Thyroid gland (tissue), 4 donors: Measurements from ENCODE around the gene PRDM12. TPM values are rescaled to one million over a fixed set of nuclear protein-coding genes. Genes with fewer than 3 reads are reported as not detected.

ENCODE experiments used
- DNase-seq, 2 donors: peaks; one replicate each; pipeline ENCODE4 v3.0.0-alpha.2; 2019
- H3K27ac ChIP-seq, 3 donors: fragments of 200-600 bp; sonication (generic); 1 replicate in 2 of 3; 2 replicates in 1 of 3; pipeline ENCODE4 v1.5.1; 2016 to 2019; ENCODE audit warnings: mild to moderate bottlenecking in 1 of 3, moderate library complexity in 1 of 3
- H3K27me3 ChIP-seq: fragments of 200-600 bp; sonication (generic); one replicate; pipeline ENCODE4 v1.5.1; 2019
- H3K36me3 ChIP-seq, 2 donors: fragments of 200-600 bp; sonication (generic); one replicate each; pipeline ENCODE4 v1.5.1; 2016 to 2019
- H3K4me1 ChIP-seq, 2 donors: fragments of 200-600 bp; sonication (generic); one replicate each; pipeline ENCODE4 v1.5.1; 2017 to 2019
- H3K4me3 ChIP-seq, 3 donors: fragments of 200-600 bp; sonication (generic); replicated peaks in 1 of 3; 1 replicate in 2 of 3; 2 replicates in 1 of 3; pipeline ENCODE4 v1.5.1; 2016; ENCODE audit warnings: mild to moderate bottlenecking in 1 of 3
- H3K9me3 ChIP-seq: fragments of 200-600 bp; sonication (generic); one replicate; pipeline ENCODE4 v1.5.1; 2017
- POLR2A ChIP-seq, 2 donors: fragments of 450-650 bp; IDR thresholded peaks; one replicate each; pipeline ENCODE4 v1.6.1; 2017; ENCODE audit warnings: antibody characterized with exemption in 2 of 2, mild to moderate bottlenecking in 2 of 2, moderate library complexity in 1 of 2
- WGBS, 2 donors: methylation state at CpG; one replicate each; pipeline ENCODE4 v1.1.5; 2017; 5-methylcytosine and 5-hydroxymethylcytosine counted together
- intact Hi-C: fragments of 100-400 bp; cut with DNase I; formaldehyde crosslinking; loops from one replicate; pipeline ENCODE4 v1.15.1; 2023
- total RNA-seq, 4 donors: library from RNA; depleted of rRNA; stranded (reverse); fragments of >200 nt; gene quantifications; one replicate each; pipeline ENCODE4 v1.2.3, GENCODE V29; 2016
- TF ChIP-seq, protein P1 (sequence below), 6 experiments: fragments of 200-600 bp in 3 of 6; fragments of 450-650 bp in 3 of 6; sonication (generic) in 3 of 6; IDR thresholded peaks; one replicate each; pipeline ENCODE4 v1.5.1; 2016 to 2019; ENCODE audit warnings: antibody characterized with exemption in 6 of 6, mild to moderate bottlenecking in 2 of 6, inconsistent platforms in 1 of 6, moderate library complexity in 1 of 6

PRDM12 gene
- total RNA-seq, 4 donors from 2014 or later = not detected

DNA sequence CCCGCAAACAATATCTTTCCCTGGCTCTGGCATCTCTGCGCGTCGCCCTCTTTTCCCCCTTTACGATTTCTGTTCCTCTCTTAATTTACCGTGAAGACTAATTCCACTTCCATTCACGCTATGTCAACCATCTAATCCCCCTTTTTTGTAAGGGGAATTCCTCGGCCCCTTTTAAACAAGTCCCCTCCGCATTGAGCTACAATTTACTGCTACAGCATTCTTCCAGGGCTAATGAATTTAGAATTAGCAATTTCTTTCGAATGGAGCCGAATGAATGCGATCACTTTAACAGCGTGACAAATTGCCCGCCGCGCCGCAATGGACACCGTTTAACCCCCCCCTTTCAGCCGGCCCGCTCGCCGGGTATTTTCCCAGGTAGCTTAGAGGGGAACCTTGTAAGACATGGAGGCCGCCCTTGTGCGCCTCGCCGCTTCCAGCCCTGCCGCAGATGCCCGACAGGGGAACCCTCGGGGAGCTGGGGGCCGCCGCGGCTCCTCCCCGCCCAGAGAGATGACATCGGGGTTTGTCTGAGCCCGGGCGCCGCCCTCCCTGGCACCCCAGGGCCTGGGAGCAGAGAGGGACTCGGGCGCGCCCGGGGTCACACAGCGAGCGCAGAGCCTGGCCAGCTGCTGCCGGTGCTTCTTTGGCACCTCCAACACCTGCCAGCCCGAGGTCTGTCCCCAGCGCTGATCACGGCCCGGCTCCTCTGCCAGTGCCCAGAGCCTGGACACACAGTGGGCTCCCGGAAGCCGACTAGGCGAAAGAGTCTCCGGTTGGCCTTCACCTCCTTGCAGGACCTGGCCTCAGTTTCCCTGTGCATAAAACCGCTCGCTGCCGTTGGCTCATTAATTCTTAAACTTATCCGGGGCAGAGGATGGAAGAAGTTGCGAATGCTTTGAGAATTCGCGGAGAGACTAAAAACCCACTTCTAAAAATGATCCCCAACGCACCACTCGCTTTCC, 1.3 kb downstream of the PRDM12 start:
- no peak for DNase-seq
- Histone ChIP-seq H3K4me1 (peaks cover 47 to 58% of the 10 kb centered on the region in 2 donors), H3K27ac (no peak overlapping the region), H3K4me3 (no peak overlapping the region), H3K36me3 (no peaks in the 10 kb centered on the region), H3K27me3 (peaks cover 57% of the 10 kb centered on the region), H3K9me3 (no peaks in the 10 kb centered on the region)
- TF ChIP-seq, protein P1, sequence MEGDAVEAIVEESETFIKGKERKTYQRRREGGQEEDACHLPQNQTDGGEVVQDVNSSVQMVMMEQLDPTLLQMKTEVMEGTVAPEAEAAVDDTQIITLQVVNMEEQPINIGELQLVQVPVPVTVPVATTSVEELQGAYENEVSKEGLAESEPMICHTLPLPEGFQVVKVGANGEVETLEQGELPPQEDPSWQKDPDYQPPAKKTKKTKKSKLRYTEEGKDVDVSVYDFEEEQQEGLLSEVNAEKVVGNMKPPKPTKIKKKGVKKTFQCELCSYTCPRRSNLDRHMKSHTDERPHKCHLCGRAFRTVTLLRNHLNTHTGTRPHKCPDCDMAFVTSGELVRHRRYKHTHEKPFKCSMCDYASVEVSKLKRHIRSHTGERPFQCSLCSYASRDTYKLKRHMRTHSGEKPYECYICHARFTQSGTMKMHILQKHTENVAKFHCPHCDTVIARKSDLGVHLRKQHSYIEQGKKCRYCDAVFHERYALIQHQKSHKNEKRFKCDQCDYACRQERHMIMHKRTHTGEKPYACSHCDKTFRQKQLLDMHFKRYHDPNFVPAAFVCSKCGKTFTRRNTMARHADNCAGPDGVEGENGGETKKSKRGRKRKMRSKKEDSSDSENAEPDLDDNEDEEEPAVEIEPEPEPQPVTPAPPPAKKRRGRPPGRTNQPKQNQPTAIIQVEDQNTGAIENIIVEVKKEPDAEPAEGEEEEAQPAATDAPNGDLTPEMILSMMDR (IDR thresholded peaks at IDR 0.05) = no peak
- TF ChIP-seq POLR2A (IDR thresholded peaks at IDR 0.05) = no peak
- intact Hi-C loops = no loop called here
- WGBS, 2 donors = 5 to 7% methylated on average over 38 to 41 of the region's 61 CpGs

GRCh38 chr9:130666393-130667119, 2.2 kb downstream of the PRDM12 start:
- Histone ChIP-seq H3K27ac (no peak overlapping the region), H3K4me3 (no peak overlapping the region), H3K9me3 (no peaks in the 10 kb centered on the region), H3K27me3 (peaks cover 49% of the 10 kb centered on the region), H3K36me3 (no peaks in the 10 kb centered on the region), H3K4me1 (peaks cover 40 to 51% of the 10 kb centered on the region in 2 donors)
- intact Hi-C loops = no loop called here
- TF ChIP-seq, protein P1 (IDR thresholded peaks at IDR 0.05) = no peak
- TF ChIP-seq POLR2A (IDR thresholded peaks at IDR 0.05) = no peak
- 0 to 23% methylated on average over 8 to 17 of the region's 60 CpGs for WGBS, 2 donors
- DNase-seq = no peak

DNA sequence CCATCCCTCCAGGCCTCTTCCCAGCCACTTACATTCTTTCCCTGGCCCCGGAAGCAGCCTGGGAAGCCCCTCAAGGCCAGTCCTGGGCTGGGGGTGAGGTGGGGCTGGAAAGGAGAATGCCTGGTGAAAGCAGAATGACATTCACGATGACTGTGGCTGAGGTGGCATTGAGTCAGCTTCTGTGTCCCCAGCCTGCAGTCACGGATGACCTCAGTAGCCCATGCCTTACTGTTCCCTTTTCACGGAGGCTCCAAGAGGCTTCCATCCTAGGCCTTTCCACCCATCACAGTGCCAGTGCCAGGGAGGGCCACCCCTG, 2.7 kb downstream of the PRDM12 start:
- no peak for DNase-seq
- Histone ChIP-seq H3K4me1 (peaks cover 36 to 45% of the 10 kb centered on the region in 2 donors), H3K27me3 (peaks cover 43% of the 10 kb centered on the region), H3K27ac (no peak overlapping the region), H3K4me3 (no peak overlapping the region), H3K36me3 (no peaks in the 10 kb centered on the region), H3K9me3 (no peaks in the 10 kb centered on the region)
- intact Hi-C loops = no loop called here
- TF ChIP-seq POLR2A (IDR thresholded peaks at IDR 0.05) = no peak
- TF ChIP-seq, protein P1 (IDR thresholded peaks at IDR 0.05) = no peak
- WGBS, 2 donors = 56 to 67% methylated on average over 3 to 4 of the region's 4 CpGs

GRCh38 chr9:130668196-130668595, 3.8 kb downstream of the PRDM12 start:
- Histone ChIP-seq H3K4me1 (peaks cover 26 to 34% of the 10 kb centered on the region in 2 donors), H3K27me3 (peaks cover 33% of the 10 kb centered on the region), H3K9me3 (no peaks in the 10 kb centered on the region), H3K36me3 (no peaks in the 10 kb centered on the region), H3K4me3 (no peak overlapping the region), H3K27ac (no peak overlapping the region)
- TF ChIP-seq POLR2A (IDR thresholded peaks at IDR 0.05) = no peak
- TF ChIP-seq, protein P1 (IDR thresholded peaks at IDR 0.05) = no peak
- no peak for DNase-seq
- intact Hi-C loops = no loop called here
- 92 to 93% methylated on average over 12 to 13 of the region's 13 CpGs for WGBS, 2 donors

DNA sequence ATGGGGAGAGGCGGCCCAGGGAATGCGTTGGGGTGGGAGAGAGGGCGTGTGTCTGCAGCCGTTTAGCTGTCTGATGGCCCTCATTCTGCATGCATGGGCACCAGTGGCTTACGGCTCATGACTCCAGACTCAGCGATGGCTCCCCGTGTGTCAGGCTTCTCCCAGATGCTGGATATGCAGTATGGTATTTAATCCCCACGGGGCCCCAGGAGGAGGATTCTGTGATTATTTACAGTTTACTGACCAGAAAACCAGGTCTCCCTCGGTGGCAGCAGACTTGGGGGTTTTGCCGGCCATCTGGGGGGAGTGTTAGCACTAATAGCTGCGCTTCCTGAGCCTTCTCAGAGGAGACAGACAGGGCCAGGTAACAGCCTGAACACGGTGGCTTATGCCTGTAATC, 4.3 kb downstream of the PRDM12 start:
- Histone ChIP-seq H3K36me3 (no peaks in the 10 kb centered on the region), H3K4me3 (no peak overlapping the region), H3K27me3 (peaks cover 28% of the 10 kb centered on the region), H3K27ac (no peak overlapping the region), H3K9me3 (no peaks in the 10 kb centered on the region), H3K4me1 (peaks cover 22 to 30% of the 10 kb centered on the region in 2 donors)
- TF ChIP-seq, protein P1 (IDR thresholded peaks at IDR 0.05) = no peak
- TF ChIP-seq POLR2A (IDR thresholded peaks at IDR 0.05) = no peak
- DNase-seq = no peak
- 66 to 75% methylated on average over 10 of the region's 12 CpGs for WGBS, 2 donors
- intact Hi-C loops = no loop called here
